Fibroblast of lung (primary cell): ENCODE measurements around the gene PIM2. TPM values are rescaled to one million over a fixed set of nuclear protein-coding genes. Genes with fewer than 3 reads are reported as not detected.

Experiments used
- DNase-seq, 2 donors: peaks; one replicate each; pipeline versions ENCODE4 v3.0.0 to v3.0.0-alpha.2; 2010; ENCODE audit warnings: low read depth in 2 of 2
- H2AFZ ChIP-seq: 2 replicates; pipeline ENCODE4 v1.5.1; 2012; ENCODE audit warnings: low read length, control low read depth, inconsistent platforms
- H3K27ac ChIP-seq: 2 replicates; pipeline ENCODE4 v1.5.1; 2011; ENCODE audit warnings: low read length, control low read depth; ENCODE audit not compliant: insufficient read depth
- H3K27me3 ChIP-seq: 2 replicates; pipeline ENCODE4 v1.5.1; 2011; ENCODE audit warnings: mild to moderate bottlenecking, low read length; ENCODE audit not compliant: control insufficient read depth, insufficient read depth
- H3K36me3 ChIP-seq: 2 replicates; pipeline ENCODE4 v1.5.1; 2011; ENCODE audit warnings: low read length; ENCODE audit not compliant: control insufficient read depth, insufficient read depth
- H3K4me1 ChIP-seq: 2 replicates; pipeline ENCODE4 v1.5.1; 2011; ENCODE audit warnings: low read length; ENCODE audit not compliant: control insufficient read depth, insufficient read depth; ENCODE audit errors: extremely low read depth
- H3K4me2 ChIP-seq: 2 replicates; pipeline ENCODE4 v1.5.1; 2011; ENCODE audit warnings: low read length, control low read depth; ENCODE audit not compliant: insufficient read depth; ENCODE audit errors: extremely low read depth
- H3K4me3 ChIP-seq, 4 experiments: fragments of 200-600 bp in 1 of 4; sonication (generic) in 1 of 4; replicated peaks in 1 of 4; 2 replicates each; pipeline ENCODE4 v1.5.1; 2011 to 2016; ENCODE audit warnings: low read length in 4 of 4, low read depth in 3 of 4, mild to moderate bottlenecking in 3 of 4, control low read depth in 2 of 4, inconsistent platforms in 1 of 4, mixed read lengths in 1 of 4; ENCODE audit not compliant: insufficient read depth in 1 of 4; ENCODE audit errors: control extremely low read depth in 1 of 4
- H3K79me2 ChIP-seq: 2 replicates; pipeline ENCODE4 v1.5.1; 2012; ENCODE audit warnings: mild to moderate bottlenecking, low read length, inconsistent platforms; ENCODE audit not compliant: control insufficient read depth, insufficient read depth
- H3K9ac ChIP-seq: 2 replicates; pipeline ENCODE4 v1.5.1; 2011; ENCODE audit warnings: mild to moderate bottlenecking, low read length, control low read depth; ENCODE audit not compliant: insufficient read depth
- H3K9me3 ChIP-seq: 2 replicates; pipeline ENCODE4 v1.5.1; 2012; ENCODE audit warnings: low read depth, low read length; ENCODE audit not compliant: control insufficient read depth, insufficient read depth
- H4K20me1 ChIP-seq: 2 replicates; pipeline ENCODE4 v1.5.1; 2011; ENCODE audit warnings: low read length; ENCODE audit not compliant: control insufficient read depth, insufficient read depth; ENCODE audit errors: extremely low read depth
- EZH2 ChIP-seq: IDR thresholded peaks from 2 replicates; pipeline ENCODE4 v1.5.1; 2012; ENCODE audit warnings: low read length, control low read depth, mild to moderate bottlenecking; ENCODE audit errors: missing control alignments
- polyA plus RNA-seq, 2 donors: library from polyadenylated mRNA; depleted of rRNA in 1 of 2; stranded (reverse) in 1 of 2; unstranded in 1 of 2; fragments of >200 nt; gene quantifications; 2 replicates each; pipeline ENCODE4 v1.2.1, GENCODE V29; 2011 to 2012; ENCODE audit warnings: missing spikeins in 1 of 2
- total RNA-seq: library from RNA; depleted of rRNA; stranded (reverse); fragments of >200 nt; gene quantifications from 2 replicates; pipeline ENCODE4 v1.2.1, GENCODE V29; 2014
- TF ChIP-seq, protein P1 (sequence below), 2 donors: IDR thresholded peaks in 1 of 2; conservative IDR thresholded peaks in 1 of 2; 1 replicate in 1 of 2; 2 replicates in 1 of 2; pipeline ENCODE4 v1.5.1; 2011 to 2012; ENCODE audit warnings: low read length in 2 of 2, control low read depth in 1 of 2, inconsistent platforms in 1 of 2, low read depth in 1 of 2, mild to moderate bottlenecking in 1 of 2

The PIM2 gene
- total and polyA plus RNA-seq, 2 donors (not counting 1 experiment from before 2014, with no cell fraction given) = 3.1 to 3.7 TPM

DNA sequence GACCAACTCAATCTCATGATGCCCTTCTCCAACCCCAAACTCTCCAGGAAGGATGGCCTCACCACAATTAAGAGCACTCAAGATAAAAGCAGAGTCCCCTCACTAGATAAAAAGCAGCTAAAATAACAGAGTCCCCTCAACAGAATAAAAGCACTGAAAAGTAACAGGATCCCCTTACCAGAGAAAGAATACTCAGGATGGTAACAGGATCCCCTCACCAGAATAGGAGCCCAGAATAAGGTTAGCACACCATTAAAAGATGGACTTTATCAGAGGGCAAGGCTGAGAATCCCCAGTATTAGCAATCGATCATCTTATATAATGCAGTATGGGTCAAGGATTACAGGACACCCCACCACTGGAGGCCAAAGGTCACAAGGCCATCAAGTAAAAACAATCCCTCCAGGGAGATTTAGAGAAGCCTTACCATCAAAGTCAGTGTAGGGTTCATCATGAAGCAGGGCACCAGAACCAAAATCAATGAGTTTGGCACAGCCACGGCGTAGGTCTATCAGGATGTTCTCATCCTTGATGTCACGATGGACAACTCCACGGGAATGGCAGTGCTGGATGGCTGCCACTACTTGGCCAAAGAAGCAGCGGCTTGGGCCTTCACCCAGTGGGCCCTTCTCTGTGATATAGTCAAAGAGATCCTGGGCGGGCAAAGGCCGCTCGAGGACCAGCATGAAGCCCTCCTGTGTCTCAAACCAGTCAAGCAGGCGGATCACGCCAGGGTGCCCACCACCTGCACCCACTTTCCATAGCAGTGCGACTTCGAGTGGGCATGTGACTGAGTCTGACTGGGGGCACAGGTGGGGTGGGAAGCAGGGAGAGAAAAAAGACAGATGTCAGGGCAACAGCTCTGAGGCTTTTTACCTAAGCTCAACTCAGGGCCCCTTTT, 4.0 kb downstream of the PIM2 start:
- DNase-seq = no peak
- no peaks in the 10 kb centered on the region for H3K27me3 ChIP-seq
- TF ChIP-seq, protein P1, sequence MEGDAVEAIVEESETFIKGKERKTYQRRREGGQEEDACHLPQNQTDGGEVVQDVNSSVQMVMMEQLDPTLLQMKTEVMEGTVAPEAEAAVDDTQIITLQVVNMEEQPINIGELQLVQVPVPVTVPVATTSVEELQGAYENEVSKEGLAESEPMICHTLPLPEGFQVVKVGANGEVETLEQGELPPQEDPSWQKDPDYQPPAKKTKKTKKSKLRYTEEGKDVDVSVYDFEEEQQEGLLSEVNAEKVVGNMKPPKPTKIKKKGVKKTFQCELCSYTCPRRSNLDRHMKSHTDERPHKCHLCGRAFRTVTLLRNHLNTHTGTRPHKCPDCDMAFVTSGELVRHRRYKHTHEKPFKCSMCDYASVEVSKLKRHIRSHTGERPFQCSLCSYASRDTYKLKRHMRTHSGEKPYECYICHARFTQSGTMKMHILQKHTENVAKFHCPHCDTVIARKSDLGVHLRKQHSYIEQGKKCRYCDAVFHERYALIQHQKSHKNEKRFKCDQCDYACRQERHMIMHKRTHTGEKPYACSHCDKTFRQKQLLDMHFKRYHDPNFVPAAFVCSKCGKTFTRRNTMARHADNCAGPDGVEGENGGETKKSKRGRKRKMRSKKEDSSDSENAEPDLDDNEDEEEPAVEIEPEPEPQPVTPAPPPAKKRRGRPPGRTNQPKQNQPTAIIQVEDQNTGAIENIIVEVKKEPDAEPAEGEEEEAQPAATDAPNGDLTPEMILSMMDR (conservative IDR thresholded peaks at IDR 0.05 in 1 of 2, IDR thresholded peaks at IDR 0.05 in 1 of 2; ENCODE audit: low read depth in 1 of 2, low read length in 2 of 2) = no peak
- no peak for TF ChIP-seq EZH2

GRCh38 chrX:48913605-48914366, 5.0 kb downstream of the PIM2 start:
- Histone ChIP-seq H3K4me2 (no peak overlapping the region), H2AFZ (no peak overlapping the region), H3K27me3 (no peaks in the 10 kb centered on the region), H4K20me1 (no peaks in the 10 kb centered on the region), H3K4me1 (no peaks in the 10 kb centered on the region), H3K9ac (no peak overlapping the region), H3K27ac (no peak overlapping the region), H3K79me2 (peaks cover 26% of the 10 kb centered on the region), H3K4me3 (no peak overlapping the region), H3K9me3 (no peaks in the 10 kb centered on the region), H3K36me3 (no peaks in the 10 kb centered on the region)
- TF ChIP-seq, protein P1 (conservative IDR thresholded peaks at IDR 0.05 in 1 of 2, IDR thresholded peaks at IDR 0.05 in 1 of 2; ENCODE audit: low read depth in 1 of 2, low read length in 2 of 2) = no peak
- TF ChIP-seq EZH2 = no peak
- DNase-seq = no peak

More for the DNA sequence above, 4.0 kb downstream of the PIM2 start:
- Histone ChIP-seq H3K4me2 (no peak overlapping the region), H2AFZ (no peak overlapping the region), H3K4me1 (no peaks in the 10 kb centered on the region), H3K9me3 (no peaks in the 10 kb centered on the region), H3K4me3 (no peak overlapping the region), H3K27ac (no peak overlapping the region), H3K79me2 (peaks cover 21% of the 10 kb centered on the region), H3K9ac (no peak overlapping the region), H4K20me1 (no peaks in the 10 kb centered on the region), H3K36me3 (no peaks in the 10 kb centered on the region)
